ENCODE measurements around the gene BANP.

BANP gene

GRCh38 chr16:87948735-87949070, 2.5 kb upstream of the BANP start:
- in situ Hi-C loops (cut with MboI; ENCODE audit: low sequenced_read_pairs): no loop called here

GRCh38 chr16:87949071-87949744, 2.0 kb upstream of the BANP start:
- in situ Hi-C loops (cut with MboI; ENCODE audit: low sequenced_read_pairs): no loop called here

- in situ Hi-C loops (cut with MboI; ENCODE audit: low sequenced_read_pairs): no loop called here
These were observed 611 bp downstream of the BANP start for GRCh38 chr16:87951552-87952538.

- in situ Hi-C loops (cut with MboI; ENCODE audit: low sequenced_read_pairs): no loop called here
These were observed 1.5 kb downstream of the BANP start for GRCh38 chr16:87952751-87953150.

- in situ Hi-C loops (cut with MboI; ENCODE audit: low sequenced_read_pairs): no loop called here
These were observed 2.3 kb downstream of the BANP start for GRCh38 chr16:87953308-87954215.

DNA sequence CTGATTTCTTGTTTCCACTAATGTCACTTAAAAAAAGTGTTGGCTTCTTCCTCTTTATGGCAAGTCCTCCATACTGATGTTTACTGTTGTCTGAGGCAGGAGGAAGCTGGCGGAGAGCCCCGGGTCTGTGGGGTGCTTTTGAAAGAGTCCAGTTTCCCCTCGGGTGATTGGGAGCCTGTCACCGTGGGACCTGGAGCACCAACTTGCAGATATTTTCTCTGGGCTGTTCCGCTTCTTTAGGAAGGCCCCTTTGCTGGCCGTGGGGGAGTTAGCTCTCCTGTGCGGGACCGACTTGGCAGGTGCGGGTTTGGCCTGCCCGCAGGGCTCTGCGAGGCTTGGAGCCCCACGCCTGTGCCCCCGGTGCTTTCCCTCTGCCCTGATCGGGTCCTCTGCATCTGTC, 3.1 kb downstream of the BANP start:
- in situ Hi-C loops (cut with MboI; ENCODE audit: low sequenced_read_pairs): no loop called here

DNA sequence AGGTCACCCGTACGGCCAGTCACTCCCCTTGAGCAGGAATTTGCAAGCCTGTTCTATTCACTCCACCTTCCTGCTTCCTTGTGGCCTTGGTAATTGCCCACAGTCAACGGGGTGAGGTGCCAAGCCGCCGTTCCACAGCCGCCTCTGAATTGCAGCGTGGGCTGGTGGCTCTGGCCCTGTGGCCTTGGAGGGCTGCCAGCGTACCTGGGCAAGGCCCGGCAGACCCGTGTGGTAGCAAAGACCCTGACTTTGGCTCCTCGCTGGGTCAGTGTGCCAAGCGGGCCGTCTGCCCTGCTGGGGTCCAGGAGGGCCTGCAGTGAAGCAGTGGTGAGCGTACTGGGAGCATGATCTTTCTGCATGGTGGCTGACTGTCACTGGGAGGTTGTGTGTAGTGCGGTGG, 3.6 kb downstream of the BANP start:
- in situ Hi-C loops (cut with MboI; ENCODE audit: low sequenced_read_pairs): no loop called here

DNA sequence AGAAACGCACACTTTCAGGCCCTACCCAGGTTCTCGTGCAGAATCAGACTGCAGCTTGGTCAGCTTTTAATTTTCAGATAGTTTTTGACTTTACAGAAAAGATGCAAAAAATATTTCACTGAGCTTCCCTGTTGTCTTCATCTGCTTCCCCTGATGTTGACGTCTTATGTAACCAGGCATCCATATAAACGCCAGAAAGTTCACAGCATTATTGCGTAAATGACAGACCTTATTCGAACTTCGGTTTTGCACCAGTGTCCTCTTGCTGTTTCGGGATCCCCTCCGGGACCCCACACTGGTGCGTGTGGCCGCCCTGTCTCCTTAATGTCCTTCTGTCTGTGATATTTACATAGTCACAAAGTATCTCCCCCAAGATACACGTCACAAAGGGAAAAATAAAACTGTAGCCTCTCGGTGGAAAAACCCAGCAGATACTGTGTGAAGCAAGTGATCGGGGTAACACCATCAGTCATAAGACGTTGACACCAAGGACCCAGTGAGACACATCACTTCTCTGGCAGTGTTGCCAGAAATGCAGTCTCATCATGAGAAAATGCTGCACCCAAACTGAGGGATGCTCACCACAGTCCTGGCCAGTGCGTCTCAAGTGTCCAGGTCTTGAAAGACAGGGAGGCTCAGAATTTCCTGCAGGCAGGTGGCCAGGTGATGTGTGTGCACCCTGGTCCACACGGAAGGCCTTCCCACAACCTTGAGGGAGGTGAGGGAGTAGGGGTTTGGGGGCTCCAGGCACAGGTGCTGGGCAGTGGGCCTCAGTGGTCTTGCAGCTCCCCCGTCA, 4.3 kb downstream of the BANP start:
- in situ Hi-C loops (cut with MboI; ENCODE audit: low sequenced_read_pairs): no loop called here

DNA sequence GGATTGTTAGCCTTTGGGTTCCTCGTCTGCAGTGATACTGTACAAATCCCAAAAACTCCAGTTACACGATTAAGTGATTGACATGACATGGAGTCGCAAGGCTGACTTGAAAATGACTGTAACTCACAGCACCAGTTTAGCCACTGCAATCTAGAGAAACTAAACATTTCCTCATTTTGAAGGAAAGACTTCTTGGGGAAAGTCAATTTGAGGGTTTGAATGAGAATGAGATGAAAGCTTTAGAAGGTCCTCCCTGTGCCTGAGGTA, 4.8 kb downstream of the BANP start:
- in situ Hi-C loops (cut with MboI; ENCODE audit: low sequenced_read_pairs): no loop called here

- in situ Hi-C loops (cut with MboI; ENCODE audit: low sequenced_read_pairs): no loop called here
These were observed 5.4 kb downstream of the BANP start for GRCh38 chr16:87956365-87957231.

DNA sequence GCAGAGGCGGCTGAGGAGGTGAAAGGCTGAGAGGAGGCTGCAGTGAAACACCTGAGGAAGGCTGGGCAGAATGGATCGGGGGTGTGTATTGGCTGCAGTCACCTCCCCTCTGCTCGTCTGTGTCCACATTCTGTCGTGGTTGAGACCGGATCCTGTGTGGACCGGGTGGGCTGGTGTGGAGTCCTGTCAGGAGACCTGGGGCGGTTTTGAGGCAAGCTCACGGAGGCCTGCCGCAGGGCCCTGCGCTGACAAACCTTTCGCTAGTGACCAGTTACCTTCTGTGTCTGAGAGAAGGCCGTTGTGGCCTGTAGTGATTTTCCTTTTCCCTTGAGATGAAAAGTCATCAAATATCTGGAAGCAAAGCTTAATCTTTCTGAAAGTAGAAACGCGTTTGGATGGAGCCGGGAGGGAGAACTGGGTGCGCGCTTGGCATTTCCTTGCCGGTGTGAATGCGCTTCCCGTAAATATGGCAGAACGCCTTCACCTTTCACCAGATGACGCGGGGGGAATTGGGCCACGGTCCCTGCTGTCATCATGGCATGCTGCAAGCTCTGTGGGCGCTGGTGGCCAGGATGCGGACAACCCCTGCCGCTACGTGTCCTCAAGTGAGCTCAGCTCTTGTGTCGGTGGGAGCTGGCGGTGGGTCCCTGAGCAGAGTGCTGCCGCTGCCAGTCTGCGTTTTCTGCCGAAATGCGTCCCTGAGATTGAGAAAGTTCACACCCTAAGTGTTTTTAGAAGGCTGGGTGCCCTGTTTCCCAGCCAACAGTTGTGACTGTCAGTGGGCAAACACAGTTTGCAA, 6.3 kb downstream of the BANP start:
- in situ Hi-C loops (cut with MboI; ENCODE audit: low sequenced_read_pairs): no loop called here

DNA sequence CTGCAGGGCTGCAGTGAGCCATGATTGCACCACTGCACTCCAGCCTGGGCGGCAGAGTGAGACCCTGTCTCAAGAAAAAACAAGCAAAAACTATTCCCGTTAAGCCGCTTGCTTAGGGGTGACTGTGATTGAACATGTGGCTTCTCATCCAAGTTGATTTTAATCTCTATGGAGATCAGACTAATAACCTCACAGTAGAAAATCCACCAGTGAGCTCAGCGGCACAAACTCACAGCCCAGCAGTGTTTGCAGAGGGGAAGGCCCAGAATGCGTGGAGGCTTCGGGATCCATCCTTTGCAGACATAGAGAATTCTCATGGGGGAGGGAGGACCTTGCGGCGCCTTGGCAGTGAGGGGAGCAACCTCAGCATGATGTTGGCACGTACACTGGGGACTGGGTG, 7.4 kb downstream of the BANP start:
- in situ Hi-C loops (cut with MboI; ENCODE audit: low sequenced_read_pairs): no loop called here

- in situ Hi-C loops (cut with MboI; ENCODE audit: low sequenced_read_pairs): no loop called here
These were observed 8.3 kb downstream of the BANP start for GRCh38 chr16:87959391-87959990.

GRCh38 chr16:87960296-87960695, 9.1 kb downstream of the BANP start:
- in situ Hi-C loops (cut with MboI; ENCODE audit: low sequenced_read_pairs): no loop called here

DNA sequence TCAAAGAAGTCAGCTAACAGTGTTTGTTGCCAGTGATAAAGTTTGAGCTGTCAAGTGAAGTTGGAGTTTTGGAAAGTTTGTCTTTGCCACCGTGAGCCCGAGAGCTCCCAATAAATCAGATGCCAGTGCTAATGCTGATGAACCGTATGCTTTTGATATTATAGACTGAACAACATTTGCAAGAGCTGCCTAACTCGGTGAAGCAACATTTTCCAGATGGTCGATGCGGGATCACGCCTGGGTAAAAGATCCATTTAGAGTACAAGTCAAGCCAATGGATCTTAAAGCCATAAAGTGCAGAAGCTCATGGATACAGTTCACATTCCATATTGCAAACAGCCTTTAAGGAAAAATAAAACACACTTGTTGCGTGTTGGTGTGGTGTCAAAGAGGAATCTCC, 9.6 kb downstream of the BANP start:
- in situ Hi-C loops (cut with MboI; ENCODE audit: low sequenced_read_pairs): no loop called here

DNA sequence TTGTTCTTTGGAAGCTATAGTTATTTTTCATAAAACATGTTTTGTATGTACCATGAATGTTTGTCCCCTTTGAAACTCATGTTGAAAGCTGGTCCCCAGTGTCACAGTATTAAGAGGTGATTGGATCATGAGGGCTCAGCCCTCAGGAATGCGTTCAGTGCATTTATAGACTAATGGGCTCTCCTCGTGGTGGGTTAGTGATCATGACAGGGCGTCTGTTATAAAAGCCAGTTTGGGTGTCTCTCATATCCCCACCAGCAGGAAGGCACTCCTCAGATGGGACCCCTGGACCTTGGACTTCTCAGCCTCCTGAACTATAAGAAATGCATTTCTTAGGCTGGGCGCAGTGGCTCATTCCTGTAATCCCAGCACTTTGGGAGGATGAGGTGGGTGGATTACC, 10.4 kb downstream of the BANP start:
- in situ Hi-C loops (cut with MboI; ENCODE audit: low sequenced_read_pairs): no loop called here

- in situ Hi-C loops (cut with MboI; ENCODE audit: low sequenced_read_pairs): no loop called here
These were observed 12.2 kb downstream of the BANP start for GRCh38 chr16:87963400-87963799.

GRCh38 chr16:87964049-87964659, 12.9 kb downstream of the BANP start:
- in situ Hi-C loops (cut with MboI; ENCODE audit: low sequenced_read_pairs): no loop called here
